GM04503 (cell line): ENCODE results near the gene FAM174B.

Experiments used
- DNase-seq: peaks from one replicate; pipeline ENCODE4 v3.0.0-alpha.2; 2012; ENCODE audit warnings: low read depth

Gene FAM174B

GRCh38 chr15:92569778-92570177, 85.8 kb downstream of the FAM174B start:
- DNase-seq: no peak
